ENCODE data around the gene PHACTR4.
"Not testable (repeated sequence)": the region's sequence is repeated elsewhere in the genome, so short reads cannot be mapped to it uniquely, and the experiment has no call there.

The PHACTR4 gene

GRCh38 chr1:28437264-28437923 lies 67.9 kb downstream of the PHACTR4 start:
- DNase-seq (ENCODE audit: low read depth), result peak; percentile 93

- peak; percentile 99 for DNase-seq (ENCODE audit: low read depth)
Observed at GRCh38 chr1:28437924-28438699, 68.6 kb downstream of the PHACTR4 start.

- DNase-seq (ENCODE audit: low read depth), result no peak
Observed at GRCh38 chr1:28439320-28439719, 69.8 kb downstream of the PHACTR4 start.

GRCh38 chr1:28441674-28442073 lies 72.1 kb downstream of the PHACTR4 start:
- DNase-seq (ENCODE audit: low read depth), result no peak

GRCh38 chr1:28443550-28443949 lies 74.0 kb downstream of the PHACTR4 start:
- DNase-seq (ENCODE audit: low read depth), result no peak

GRCh38 chr1:28447679-28448078 lies 78.1 kb downstream of the PHACTR4 start:
- no peak for DNase-seq (ENCODE audit: low read depth)

GRCh38 chr1:28448094-28448611 lies 78.6 kb downstream of the PHACTR4 start:
- DNase-seq (ENCODE audit: low read depth), result not testable (repeated sequence)

- DNase-seq (ENCODE audit: low read depth), result peak; percentile 63
Observed at GRCh38 chr1:28449904-28450303, 80.4 kb downstream of the PHACTR4 start.

- DNase-seq (ENCODE audit: low read depth), result no peak
Observed at GRCh38 chr1:28450561-28450960, 81.0 kb downstream of the PHACTR4 start.

- DNase-seq (ENCODE audit: low read depth), result no peak
Observed at GRCh38 chr1:28451011-28451410, 81.5 kb downstream of the PHACTR4 start.

GRCh38 chr1:28456078-28456477 lies 86.5 kb downstream of the PHACTR4 start:
- peak; percentile 87 for DNase-seq (ENCODE audit: low read depth)

GRCh38 chr1:28457678-28458077 lies 88.1 kb downstream of the PHACTR4 start:
- no peak for DNase-seq (ENCODE audit: low read depth)

- peak; percentile 64 for DNase-seq (ENCODE audit: low read depth)
Observed at GRCh38 chr1:28458237-28459228, 89.0 kb downstream of the PHACTR4 start.

- DNase-seq (ENCODE audit: low read depth), result no peak
Observed at GRCh38 chr1:28466226-28466778, 96.8 kb downstream of the PHACTR4 start.

- DNase-seq (ENCODE audit: low read depth), result no peak
Observed at GRCh38 chr1:28470146-28470545, 100.6 kb downstream of the PHACTR4 start.

- not testable (repeated sequence) for DNase-seq (ENCODE audit: low read depth)
Observed at GRCh38 chr1:28479497-28479896, 110.0 kb downstream of the PHACTR4 start.

- no peak for DNase-seq (ENCODE audit: low read depth)
Observed at GRCh38 chr1:28480308-28480707, 110.8 kb downstream of the PHACTR4 start.

GRCh38 chr1:28482138-28482537 lies 112.6 kb downstream of the PHACTR4 start:
- DNase-seq (ENCODE audit: low read depth), result no peak

- DNase-seq (ENCODE audit: low read depth), result no peak
Observed at GRCh38 chr1:28482702-28483101, 113.2 kb downstream of the PHACTR4 start.

- DNase-seq (ENCODE audit: low read depth), result no peak
Observed at GRCh38 chr1:28494737-28495136, 125.2 kb downstream of the PHACTR4 start.

GRCh38 chr1:28499553-28499952 lies 130.0 kb downstream of the PHACTR4 start:
- DNase-seq (ENCODE audit: low read depth), result no peak

GRCh38 chr1:28501925-28502324 lies 132.4 kb downstream of the PHACTR4 start:
- no peak for DNase-seq (ENCODE audit: low read depth)

Measured in EH (cell line).